GM20431 (cell line): ENCODE measurements around the gene TBX1.
"Not testable (repeated sequence)": the region's sequence is repeated elsewhere in the genome, so short reads cannot be mapped to it uniquely, and the experiment has no call there.

Experiments used
- in situ Hi-C: fragments of 300-500 bp; cut with MseI, MboI; formaldehyde crosslinking; loops from one replicate; pipeline ENCODE4 v1.15.0; 2020; ENCODE audit warnings: low sequenced_read_pairs; ENCODE audit not compliant: unreplicated experiment

The TBX1 gene

GRCh38 chr22:19776433-19777031 is 16.0 kb downstream of the TBX1 start:
- in situ Hi-C loops: no loop called here

GRCh38 chr22:19777192-19777591 is 16.6 kb downstream of the TBX1 start:
- in situ Hi-C loops: not testable (repeated sequence)

DNA sequence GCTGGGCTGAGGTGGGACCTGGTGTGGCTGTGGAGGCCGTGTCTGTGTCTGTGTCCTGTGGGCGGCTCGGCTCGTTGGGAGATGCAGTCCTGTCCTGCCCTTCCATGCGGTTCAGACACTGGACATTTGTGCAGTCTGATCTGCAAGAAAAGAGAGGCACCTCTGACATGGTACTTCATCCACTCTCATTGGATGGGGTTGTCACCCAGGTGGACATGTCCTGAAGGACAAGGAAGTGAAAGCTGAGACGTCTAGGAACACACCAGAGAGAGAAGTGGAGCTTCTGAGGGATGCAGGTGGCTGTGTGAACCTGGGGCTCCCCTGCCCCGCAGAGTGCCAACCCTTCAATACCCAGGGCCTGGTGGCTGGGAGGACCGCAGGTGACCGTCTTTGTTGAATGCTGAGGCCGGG is 18.4 kb downstream of the TBX1 start:
- in situ Hi-C loops: no loop called here

- in situ Hi-C loops: no loop called here
These were observed 19.2 kb downstream of the TBX1 start for GRCh38 chr22:19779685-19780268.

- in situ Hi-C loops: no loop called here
These were observed 22.0 kb downstream of the TBX1 start for GRCh38 chr22:19782533-19782932.

DNA sequence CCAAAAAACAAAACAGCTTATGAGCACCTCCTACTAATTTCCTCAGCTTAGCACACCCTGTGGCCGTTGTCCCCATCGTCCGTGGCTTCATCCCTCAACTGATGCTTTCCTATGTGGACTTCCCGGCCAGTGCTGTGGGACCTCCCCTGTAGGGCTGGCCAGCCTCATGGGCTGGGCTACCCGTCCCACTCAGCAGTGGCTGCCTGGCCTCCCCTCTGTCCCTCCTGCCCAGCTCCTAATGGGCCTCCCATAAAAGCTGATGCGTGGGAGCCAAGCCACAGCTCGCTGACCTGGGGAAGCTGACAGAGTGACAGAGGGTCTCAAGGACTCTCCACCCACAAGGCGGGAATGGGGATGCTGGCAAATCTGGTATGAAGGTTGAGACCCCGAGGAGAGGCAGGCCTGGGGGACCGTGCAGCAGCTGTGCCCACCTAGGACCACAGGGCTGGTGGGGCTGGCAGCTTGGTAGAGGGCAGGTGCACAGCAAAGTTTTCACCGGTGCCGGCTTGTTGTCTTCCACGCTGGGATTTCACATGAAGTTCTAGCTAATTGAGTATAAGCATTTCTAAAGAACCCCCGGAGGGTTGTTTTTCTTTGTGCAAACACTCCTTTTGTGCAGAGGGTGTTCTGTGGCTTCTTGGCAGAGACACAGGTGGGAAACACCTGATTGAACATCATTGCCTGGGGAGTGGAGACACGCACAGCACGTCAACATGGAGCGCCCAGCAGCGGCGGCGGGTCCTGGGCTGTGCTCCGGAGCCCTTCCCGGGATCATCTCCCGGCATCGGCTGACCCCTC is 23.2 kb downstream of the TBX1 start:
- in situ Hi-C loops: no loop called here

DNA sequence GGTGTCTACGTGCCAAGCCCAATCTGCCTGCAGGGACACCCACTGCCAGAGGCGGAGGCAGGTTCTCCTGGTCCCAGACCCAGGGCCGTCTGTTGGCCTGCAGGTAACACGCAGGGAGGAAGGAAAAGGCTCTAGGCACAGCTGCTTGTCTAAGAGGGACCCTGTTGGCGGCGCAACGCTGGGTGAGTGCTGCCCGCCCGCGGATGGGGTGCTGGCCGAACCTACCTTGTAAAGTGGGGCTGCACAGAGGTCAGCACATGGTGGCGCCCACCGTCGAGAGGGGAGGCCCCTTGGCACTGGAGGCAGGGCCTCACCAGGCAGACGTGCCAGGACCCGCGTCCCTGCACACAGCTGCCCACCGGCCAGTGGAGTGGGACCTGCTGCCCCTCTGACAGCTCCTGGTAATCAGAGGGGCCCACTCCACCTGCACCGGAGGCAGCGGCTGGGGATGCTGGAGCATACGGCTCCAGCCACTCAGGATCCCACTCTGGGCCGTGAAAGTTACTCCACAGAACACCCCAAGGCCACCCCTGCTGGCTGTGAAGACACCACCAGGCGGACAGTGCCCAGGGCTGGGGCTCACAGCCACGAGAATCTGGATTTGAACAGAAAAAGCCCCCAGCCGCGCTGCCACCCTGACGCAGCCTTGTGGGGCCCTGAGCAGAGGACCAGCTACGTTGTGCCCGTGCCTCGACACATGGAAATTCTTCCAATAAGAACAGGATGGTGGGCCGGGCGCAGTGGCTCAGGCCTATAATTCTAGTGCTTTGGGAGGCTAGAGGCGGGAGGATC is 24.0 kb downstream of the TBX1 start:
- in situ Hi-C loops: no loop called here

DNA sequence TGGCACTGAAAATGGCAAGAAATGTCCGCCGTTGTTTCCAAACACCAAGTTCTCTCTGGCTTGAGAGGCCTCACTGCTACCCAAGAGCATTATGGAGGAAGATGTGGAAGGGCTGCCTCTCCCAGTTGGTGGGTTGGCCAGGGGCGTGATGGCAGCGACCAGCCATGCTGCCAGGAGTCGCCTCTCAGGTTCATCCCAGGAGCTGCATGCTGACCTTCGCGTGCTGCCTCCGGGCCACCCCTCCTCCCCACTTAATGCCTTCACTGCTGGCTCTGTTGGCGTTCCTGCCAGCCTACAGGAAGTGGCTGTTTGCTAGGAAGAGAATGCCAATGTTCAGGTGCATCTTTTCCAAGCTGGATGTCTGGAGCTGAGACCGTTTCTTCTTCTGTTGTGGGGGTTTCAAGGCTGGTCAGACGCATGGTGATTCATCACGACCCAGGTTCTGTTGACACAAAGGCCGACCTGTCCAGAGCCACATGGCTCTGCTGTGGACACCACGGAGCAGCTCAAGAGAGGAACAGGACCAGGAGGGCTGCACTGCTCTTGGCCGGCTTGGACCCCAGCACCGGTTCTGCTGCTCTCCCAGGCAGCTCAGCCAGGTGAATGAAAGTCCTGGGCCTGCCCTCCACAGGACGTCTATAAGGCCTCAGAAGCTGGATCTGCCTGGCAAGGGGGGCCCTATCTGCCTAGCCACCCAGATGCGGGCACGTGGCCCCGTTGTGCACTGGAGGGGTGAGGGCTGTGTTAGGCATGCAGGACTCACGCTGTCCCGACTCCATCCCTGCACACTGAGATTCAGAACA is 25.1 kb downstream of the TBX1 start:
- in situ Hi-C loops: no loop called here

DNA sequence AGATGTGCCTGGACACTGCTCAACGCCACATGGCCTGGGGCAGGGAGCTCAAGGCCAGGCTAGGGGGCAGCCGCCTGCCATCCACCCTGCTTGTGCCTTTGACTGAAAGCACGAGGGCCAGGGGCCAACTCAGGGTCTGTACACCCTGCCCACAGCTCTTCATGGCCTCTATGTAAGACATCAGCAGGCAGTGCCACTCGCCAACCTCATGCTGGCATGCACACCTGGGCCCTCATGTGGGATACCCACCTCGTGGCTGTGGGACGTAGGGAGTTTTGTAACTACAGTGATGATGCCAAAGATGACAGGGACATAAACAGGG is 25.6 kb downstream of the TBX1 start:
- in situ Hi-C loops: no loop called here

- in situ Hi-C loops: no loop called here
These were observed 26.6 kb downstream of the TBX1 start for GRCh38 chr22:19786959-19787848.

GRCh38 chr22:19787849-19788141 is 27.2 kb downstream of the TBX1 start:
- in situ Hi-C loops: no loop called here

- in situ Hi-C loops: no loop called here
These were observed 28.2 kb downstream of the TBX1 start for GRCh38 chr22:19788661-19789225.

DNA sequence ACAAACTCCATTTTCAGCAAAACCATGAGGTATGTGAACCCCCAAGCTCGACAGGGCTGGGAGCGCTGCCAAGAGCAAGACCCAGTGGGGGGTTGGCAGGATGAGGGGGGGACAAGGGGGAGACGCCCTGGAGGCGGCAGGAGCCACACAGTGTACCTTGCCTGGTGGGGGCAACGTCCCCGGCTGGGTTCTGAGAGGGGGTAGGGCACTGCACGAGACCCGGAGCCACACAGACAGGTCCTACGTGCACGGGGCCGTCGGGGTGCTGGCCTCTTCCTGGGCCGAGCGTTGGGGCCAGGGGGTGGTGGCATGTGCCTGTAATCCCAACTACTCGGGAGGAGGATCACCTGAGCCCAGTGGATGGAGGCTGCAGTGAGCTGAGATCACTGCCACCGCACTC is 28.8 kb downstream of the TBX1 start:
- in situ Hi-C loops: no loop called here

DNA sequence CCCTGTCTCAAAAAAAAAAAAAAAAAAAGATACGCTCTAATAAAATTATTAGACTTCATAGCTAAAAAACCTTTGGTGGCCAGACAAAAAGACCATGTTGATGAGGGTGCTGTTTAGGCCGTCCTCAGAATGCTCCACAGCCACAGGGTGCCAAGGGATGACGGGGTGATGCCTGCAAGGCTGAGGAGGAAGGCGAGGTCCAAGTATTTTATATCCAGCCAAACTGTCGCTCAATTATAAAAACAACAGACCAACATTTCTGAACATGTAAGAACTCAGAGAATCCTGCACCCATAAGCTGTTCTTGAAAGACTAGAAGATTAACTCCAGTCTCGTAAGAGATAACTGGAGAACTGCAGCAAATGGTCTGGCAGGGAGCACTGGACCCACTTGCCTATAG is 29.2 kb downstream of the TBX1 start:
- in situ Hi-C loops: no loop called here

DNA sequence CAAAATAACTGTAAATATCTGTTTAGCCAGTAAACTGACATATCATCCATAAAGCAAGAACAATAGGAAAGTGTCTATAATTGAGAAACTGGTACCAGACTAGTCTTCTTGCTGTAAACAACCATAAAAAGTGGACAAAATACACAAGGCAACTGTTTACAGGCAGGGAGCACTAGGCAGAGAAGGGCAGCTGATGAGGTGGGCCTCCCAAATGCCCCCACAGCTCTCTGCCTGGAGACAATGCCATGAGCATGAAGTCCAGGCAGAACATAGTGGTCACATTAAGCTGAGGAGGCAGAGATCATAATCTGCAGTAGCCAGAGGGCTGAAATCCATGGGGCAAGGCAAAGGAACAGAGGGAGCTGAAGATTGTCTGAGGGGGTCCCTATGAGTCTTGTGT is 30.7 kb downstream of the TBX1 start:
- in situ Hi-C loops: no loop called here

DNA sequence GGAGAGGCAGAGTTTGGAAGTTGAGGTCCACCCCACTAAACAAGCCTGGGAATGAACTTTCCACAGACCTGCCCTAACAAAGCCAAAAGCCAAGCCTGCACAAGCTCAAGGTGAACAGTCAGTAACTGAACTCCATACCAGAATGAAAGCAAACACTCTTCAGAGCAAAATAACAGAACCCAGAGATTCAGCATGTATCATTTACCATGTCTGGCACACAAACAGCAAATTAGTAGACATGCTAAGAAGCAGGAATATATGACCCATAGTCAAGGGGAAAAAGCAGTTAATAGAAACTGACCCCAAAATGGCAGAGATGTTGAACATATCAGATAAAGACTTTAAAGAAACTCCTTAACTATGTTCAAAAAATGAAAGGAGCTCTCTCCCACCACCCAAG is 31.3 kb downstream of the TBX1 start:
- in situ Hi-C loops: no loop called here

DNA sequence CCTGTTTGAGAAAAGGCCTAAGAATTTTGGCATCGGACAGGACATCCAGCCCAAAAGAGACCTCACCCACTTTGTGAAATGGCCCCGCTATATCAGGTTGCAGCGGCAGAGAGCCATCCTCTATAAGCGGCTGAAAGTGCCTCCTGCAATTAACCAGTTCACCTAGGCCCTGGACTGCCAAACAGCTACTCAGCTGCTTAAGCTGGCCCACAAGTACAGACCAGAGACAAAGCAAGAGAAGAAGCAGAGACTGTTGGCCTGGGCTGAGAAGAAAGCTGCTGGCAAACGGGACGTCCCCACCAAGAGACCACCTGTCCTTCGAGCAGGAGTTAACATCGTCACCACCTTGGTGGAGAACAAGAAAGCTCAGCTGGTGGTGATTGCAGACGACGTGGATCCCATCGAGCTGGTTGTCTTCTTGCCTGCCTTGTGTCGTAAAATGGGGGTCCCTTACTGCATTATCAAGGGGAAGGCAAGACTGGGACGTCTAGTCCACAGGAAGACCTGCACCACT is 31.9 kb downstream of the TBX1 start:
- in situ Hi-C loops: not testable (repeated sequence)

GRCh38 chr22:19793161-19793560 is 32.6 kb downstream of the TBX1 start:
- in situ Hi-C loops: no loop called here
